GM10266 (cell line): ENCODE measurements around the gene KIAA0408.
"Not testable (repeated sequence)": the region's sequence is repeated elsewhere in the genome, so short reads cannot be mapped to it uniquely, and the experiment has no call there.

ENCODE experiments used
- DNase-seq: peaks from one replicate; pipeline ENCODE4 v3.0.0; 2012; ENCODE audit errors: extremely low spot score
- CTCF ChIP-seq: IDR thresholded peaks from 2 replicates; pipeline ENCODE4 v1.5.1; 2012; ENCODE audit warnings: mild to moderate bottlenecking, low read depth; ENCODE audit not compliant: control insufficient read depth, insufficient read depth; ENCODE audit errors: missing control alignments

Gene KIAA0408

DNA sequence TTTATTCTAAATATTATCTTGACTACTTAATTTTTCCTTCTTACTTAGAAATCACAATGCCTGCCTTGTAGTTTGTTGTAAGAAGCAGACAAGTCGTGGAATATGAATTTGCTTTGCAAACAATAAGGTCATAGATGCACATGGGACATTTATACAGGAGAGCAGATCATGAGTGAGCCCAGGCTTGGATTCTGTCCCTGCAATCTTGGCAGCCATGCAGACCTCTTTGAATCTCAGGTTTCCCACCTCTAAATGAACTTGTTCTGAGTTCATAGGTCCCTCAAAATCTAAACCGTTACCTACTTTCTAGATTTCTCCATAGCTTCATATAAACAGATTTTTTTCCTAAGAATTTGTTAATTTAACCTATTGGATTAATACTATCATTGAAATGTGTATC is 19.5 kb downstream of the KIAA0408 start:
- no peak for DNase-seq
- TF ChIP-seq CTCF = no peak

- no peak for TF ChIP-seq CTCF
- no peak for DNase-seq
Observed at GRCh38 chr6:127436578-127437110, 22.5 kb downstream of the KIAA0408 start.

DNA sequence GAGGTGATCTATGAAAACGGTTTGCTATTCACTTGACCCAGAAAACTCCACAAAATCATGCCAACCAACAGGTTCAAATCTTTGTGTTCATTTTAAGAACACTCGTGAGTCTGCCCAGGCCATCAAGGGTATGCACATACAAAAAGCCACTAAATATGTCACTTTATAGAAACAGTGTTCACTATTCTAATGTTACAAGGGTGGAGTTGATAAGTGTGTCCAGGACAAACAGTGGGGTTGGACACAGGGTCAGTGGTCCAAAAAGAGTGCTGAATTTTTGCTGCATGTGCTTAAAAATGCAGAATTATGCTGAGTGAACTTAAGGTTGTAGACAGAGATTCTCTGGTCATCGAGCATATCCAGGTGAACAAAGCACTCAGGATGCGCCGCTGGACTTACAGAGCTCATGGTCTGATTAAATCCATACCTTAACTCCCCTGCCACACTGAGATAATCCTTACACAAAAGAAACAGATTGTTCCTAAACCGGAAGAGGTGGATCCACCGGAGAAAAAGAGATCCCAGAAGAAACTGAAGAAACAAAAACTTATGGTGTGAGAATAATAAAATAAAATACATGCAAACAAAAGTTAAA is 23.5 kb downstream of the KIAA0408 start:
- no peak for TF ChIP-seq CTCF
- no peak for DNase-seq

DNA sequence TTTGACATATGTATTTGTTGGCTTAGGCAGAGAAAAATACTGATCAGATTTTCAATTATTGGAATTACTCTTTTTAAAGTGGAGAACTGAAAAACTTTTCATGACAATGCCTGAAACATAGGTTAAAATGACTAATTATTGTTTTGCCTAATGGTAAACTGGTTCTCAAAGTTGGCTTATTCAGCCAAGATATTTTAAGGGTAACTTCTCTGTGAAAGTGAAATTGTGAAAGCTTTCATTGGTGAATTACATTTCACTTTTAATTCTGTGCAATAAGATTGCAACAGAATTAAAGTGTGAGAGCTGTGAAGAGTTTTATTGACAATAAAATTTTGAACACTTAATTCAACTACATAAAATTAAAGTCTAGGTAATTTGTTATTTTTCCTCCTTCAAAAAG is 24.5 kb downstream of the KIAA0408 start:
- DNase-seq = no peak

DNA sequence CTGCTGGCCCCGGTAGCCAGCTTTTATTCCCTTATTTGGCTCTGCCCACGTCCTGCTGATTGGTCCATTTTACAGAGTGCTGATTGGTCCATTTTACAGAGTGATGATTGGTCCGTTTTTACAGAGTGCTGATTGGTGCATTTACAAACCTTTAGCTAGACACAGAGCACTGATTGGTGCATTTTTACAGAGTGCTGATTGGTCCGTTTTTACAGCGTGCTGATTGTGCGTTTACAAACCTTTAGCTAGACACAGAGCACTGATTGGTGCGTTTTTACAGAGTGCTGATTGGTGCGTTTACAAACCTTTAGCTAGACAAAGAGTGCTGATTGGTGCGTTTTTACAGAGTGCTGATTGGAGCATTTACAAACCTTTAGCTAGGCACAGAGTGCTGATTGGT is 30.6 kb downstream of the KIAA0408 start:
- not testable (repeated sequence) for DNase-seq

More for the DNA sequence above, 24.5 kb downstream of the KIAA0408 start:
- TF ChIP-seq CTCF = no peak

- no peak for TF ChIP-seq CTCF
- no peak for DNase-seq
Observed at GRCh38 chr6:127423921-127424320, 35.3 kb downstream of the KIAA0408 start.

- not testable (repeated sequence) for DNase-seq
Observed at GRCh38 chr6:127421164-127421563, 38.0 kb downstream of the KIAA0408 start.

- DNase-seq = peak; percentile 81
Observed at GRCh38 chr6:127420556-127420955, 38.6 kb downstream of the KIAA0408 start.

More at GRCh38 chr6:127420556-127420955, 38.6 kb downstream of the KIAA0408 start:
- peak; percentile 74 for TF ChIP-seq CTCF
